Measurements from ENCODE around the gene RPL34.

DNA sequence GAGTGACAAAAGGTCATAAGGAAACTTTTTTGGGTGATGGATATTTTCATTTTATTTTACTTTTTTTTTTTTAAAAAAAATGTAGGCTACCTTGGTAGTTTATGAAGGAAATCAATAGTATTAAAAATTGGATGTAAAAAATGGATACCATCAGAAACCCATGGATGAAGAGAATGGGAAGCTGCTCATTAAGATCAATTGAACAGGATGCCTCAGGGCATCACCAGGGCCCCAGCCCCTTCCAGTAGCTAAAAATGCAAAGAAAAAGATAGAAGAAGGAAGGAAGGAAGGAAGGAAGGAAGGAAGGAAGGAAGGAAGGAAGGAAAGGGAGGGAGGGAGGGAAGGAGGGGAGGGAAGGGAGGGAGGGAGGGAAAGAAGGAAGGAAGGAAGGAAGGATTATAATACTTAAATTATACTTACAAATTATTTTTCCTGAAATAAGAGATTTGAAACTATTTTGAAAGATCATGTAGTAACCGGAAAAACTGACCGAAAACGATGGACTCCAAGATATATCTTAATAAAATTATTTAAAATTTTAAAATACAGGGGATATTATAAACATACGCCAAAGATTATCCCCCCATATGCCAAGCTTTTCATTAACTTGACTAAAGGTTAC lies 54.1 kb downstream of the RPL34 start:
- TF ChIP-seq TCF4 (CRISPR knock-in tag; IDR thresholded peaks at IDR 0.05; ENCODE audit: borderline replicate concordance), result no peak
- no peak for TF ChIP-seq ARNTL (CRISPR knock-in tag; IDR thresholded peaks at IDR 0.05; ENCODE audit: borderline replicate concordance, low read depth)
- no peak for TF ChIP-seq ISL1 (CRISPR knock-in tag; IDR thresholded peaks at IDR 0.05)

Measured in SK-N-SH treated with all-trans-retinoic acid at 6 μM for 48 hours (cell line).